HEK293T (cell line): Measurements from ENCODE around the gene MCOLN1.

Experiments
- CTCF ChIA-PET: fragments of 350-600 bp; formaldehyde crosslinking; extraction: SDS; loops from one replicate; lab custom pipeline; 2021; ENCODE audit warnings: antibody characterized with exemption, inconsistent platforms; lab: Yijun Ruan, JAX
- POLR2A ChIA-PET: fragments of 350-600 bp; formaldehyde crosslinking; extraction: SDS; loops from one replicate; lab custom pipeline; 2020; ENCODE audit warnings: antibody characterized with exemption, inconsistent platforms; lab: Yijun Ruan, JAX
- DNase-seq: peaks from one replicate; pipeline ENCODE4 v3.0.0; 2012; ENCODE audit warnings: mixed read lengths; ENCODE audit errors: extremely low spot score
- ARNT ChIP-seq: fragments of 450-650 bp; IDR thresholded peaks from 2 replicates; pipeline ENCODE4 v1.6.1; 2017; ENCODE audit warnings: mild to moderate bottlenecking
- BHLHE40 ChIP-seq: fragments of 450-650 bp; IDR thresholded peaks from 2 replicates; pipeline ENCODE4 v1.6.1; 2016; ENCODE audit warnings: mild to moderate bottlenecking, moderate library complexity, borderline replicate concordance
- CTBP1 ChIP-seq: fragments of 450-650 bp; IDR thresholded peaks from 2 replicates; pipeline ENCODE4 v1.6.1; 2016; ENCODE audit warnings: borderline replicate concordance
- ELF4 ChIP-seq: fragments of 450-650 bp; IDR thresholded peaks from 2 replicates; pipeline ENCODE4 v1.6.1; 2017; ENCODE audit warnings: antibody characterized with exemption
- FOXA1 ChIP-seq: fragments of 450-650 bp; IDR thresholded peaks from 2 replicates; pipeline ENCODE4 v1.6.1; 2016; ENCODE audit warnings: mild to moderate bottlenecking
- FOXK2 ChIP-seq: fragments of 450-650 bp; IDR thresholded peaks from 2 replicates; pipeline ENCODE4 v1.6.1; 2016; ENCODE audit warnings: mild to moderate bottlenecking
- FOXM1 ChIP-seq: fragments of 450-650 bp; IDR thresholded peaks from 2 replicates; pipeline ENCODE4 v1.6.1; 2017; ENCODE audit warnings: mild to moderate bottlenecking, borderline replicate concordance
- HDGF ChIP-seq: fragments of 450-650 bp; IDR thresholded peaks from 2 replicates; pipeline ENCODE4 v1.6.1; 2017; ENCODE audit warnings: antibody characterized with exemption, borderline replicate concordance
- L3MBTL2 ChIP-seq: fragments of 450-650 bp; conservative IDR thresholded peaks from 2 replicates; pipeline ENCODE4 v1.6.1; 2016; ENCODE audit warnings: mild to moderate bottlenecking
- LEF1 ChIP-seq: fragments of 450-650 bp; IDR thresholded peaks from 2 replicates; pipeline ENCODE4 v1.6.1; 2017; ENCODE audit warnings: mild to moderate bottlenecking, borderline replicate concordance
- NFRKB ChIP-seq: fragments of 450-650 bp; IDR thresholded peaks from 2 replicates; pipeline ENCODE4 v1.6.1; 2016; ENCODE audit warnings: mild to moderate bottlenecking, moderate library complexity
- PKNOX1 ChIP-seq: fragments of 450-650 bp; IDR thresholded peaks from 2 replicates; pipeline ENCODE4 v1.6.1; 2016
- SP1 ChIP-seq: fragments of 450-650 bp; IDR thresholded peaks from 2 replicates; pipeline ENCODE4 v1.6.1; 2017
- SUZ12 ChIP-seq: fragments of 450-650 bp; IDR thresholded peaks from 2 replicates; pipeline ENCODE4 v1.6.1; 2016; ENCODE audit warnings: mild to moderate bottlenecking
- TARDBP ChIP-seq: fragments of 450-650 bp; IDR thresholded peaks from 2 replicates; pipeline ENCODE4 v1.6.1; 2016
- ZNF384 ChIP-seq: fragments of 450-650 bp; IDR thresholded peaks from 2 replicates; pipeline ENCODE4 v1.6.1; 2016

MCOLN1 gene

GRCh38 chr19:7516878-7517277, 5.5 kb upstream of the MCOLN1 start:
- ChIA-PET CTCF (no interaction called here), POLR2A (interaction anchor here (1.0 to 2.6 kb wide), 3 partner anchors 10 to 352 kb away, joined by 3 to 21 read pairs (median 4); no protein-coding TSS in a partner anchor)
- DNase-seq: no peak
- TF ChIP-seq FOXK2 (no peak), ZNF384 (no peak), PKNOX1 (no peak), FOXA1 (no peak), LEF1 (no peak), ELF4 (no peak), BHLHE40 (no peak), HDGF (no peak), NFRKB (no peak)

GRCh38 chr19:7519361-7520130, 2.9 kb upstream of the MCOLN1 start:
- TF ChIP-seq ZNF384 (no peak), FOXK2 (no peak), SP1 (no peak), ARNT (no peak), FOXA1 (no peak), TARDBP (no peak)
- CTCF ChIA-PET: no interaction called here
- DNase-seq: no peak
- POLR2A ChIA-PET: interaction anchor here (0.6 kb wide), 1 partner anchor 88 kb away, joined by 3 read pairs; no protein-coding TSS in a partner anchor

GRCh38 chr19:7520131-7521051, 2.0 kb upstream of the MCOLN1 start:
- POLR2A ChIA-PET: interaction anchor here (2.0 to 3.0 kb wide), 2 partner anchors 14 to 20 kb away, joined by 6 to 17 read pairs; no protein-coding TSS in a partner anchor
- CTCF ChIA-PET: no interaction called here
- no peak for DNase-seq
- TF ChIP-seq LEF1: no peak
- no peak for TF ChIP-seq PKNOX1
- no peak for TF ChIP-seq ZNF384
- TF ChIP-seq ELF4: no peak
- TF ChIP-seq ARNT: no peak
- no peak for TF ChIP-seq NFRKB
- TF ChIP-seq SP1: no peak
- no peak for TF ChIP-seq L3MBTL2
- no peak for TF ChIP-seq CTBP1
- no peak for TF ChIP-seq TARDBP
- TF ChIP-seq FOXK2: no peak
- no peak for TF ChIP-seq HDGF
- TF ChIP-seq BHLHE40: no peak
- TF ChIP-seq FOXA1: no peak
- TF ChIP-seq FOXM1: no peak

- CTCF ChIA-PET: interaction anchor here (1.6 kb wide), 1 partner anchor 167 kb away, joined by 4 read pairs; no protein-coding TSS in a partner anchor
- POLR2A ChIA-PET: interaction anchor here (1.2 to 3.0 kb wide), 9 partner anchors 10 to 127 kb away, joined by 3 to 21 read pairs (median 5); partner anchors contain the start of gene PEX11G
- TF ChIP-seq ZNF384: 0 out of 2 replicates have a peak, but pooled peaks have one; percentile 21
- TF ChIP-seq LEF1: no peak
- DNase-seq: no peak
Measured at GRCh38 chr19:7521551-7522071, 813 bp upstream of the MCOLN1 start.

- TF ChIP-seq PKNOX1 (no peak), SP1 (no peak), BHLHE40 (no peak), ARNT (no peak), L3MBTL2 (no peak), LEF1 (no peak), SUZ12 (no peak), TARDBP (no peak), ZNF384 (no peak), FOXA1 (no peak), FOXM1 (no peak), HDGF (no peak), CTBP1 (no peak), NFRKB (no peak), ELF4 (no peak), FOXK2 (no peak)
- DNase-seq: no peak
- ChIA-PET POLR2A (interaction anchor here (0.6 to 3.0 kb wide), 13 partner anchors 9 to 454 kb away, joined by 3 to 21 read pairs (median 4); partner anchors contain the start of genes PNPLA6 and ZNF557), CTCF (interaction anchor here (1.0 to 1.6 kb wide), 3 partner anchors 45 to 346 kb away, joined by 3 to 4 read pairs (median 4); no protein-coding TSS in a partner anchor)
Measured at GRCh38 chr19:7522923-7523667, 671 bp downstream of the MCOLN1 start.
